ENCODE data around the gene AGBL1.

DNA sequence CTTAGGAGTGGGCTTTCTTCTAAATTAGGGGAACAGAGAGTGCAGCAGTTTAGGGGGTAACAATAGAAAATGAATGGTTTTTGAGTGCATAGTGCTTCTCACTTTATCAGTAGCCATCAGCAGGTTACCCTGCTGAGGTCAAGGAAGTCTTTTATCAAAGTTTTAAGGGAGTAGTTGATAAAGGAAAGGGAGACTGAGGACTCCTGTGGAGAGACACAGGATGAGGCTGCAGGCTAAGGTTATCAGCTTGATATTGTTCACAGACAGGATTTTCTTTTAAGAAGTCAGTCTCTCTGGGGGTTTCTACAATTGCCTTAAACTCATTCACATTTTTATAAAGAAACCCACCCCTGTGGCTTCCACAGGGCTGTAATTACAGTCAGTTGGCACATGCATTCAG is 205.0 kb downstream of the AGBL1 start:
- TF ChIP-seq, protein P1, sequence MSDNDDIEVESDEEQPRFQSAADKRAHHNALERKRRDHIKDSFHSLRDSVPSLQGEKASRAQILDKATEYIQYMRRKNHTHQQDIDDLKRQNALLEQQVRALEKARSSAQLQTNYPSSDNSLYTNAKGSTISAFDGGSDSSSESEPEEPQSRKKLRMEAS (IDR thresholded peaks at IDR 0.05): no peak
- TF ChIP-seq CTCF (IDR thresholded peaks at IDR 0.05; ENCODE audit: low read depth, low read length, missing input control): no peak
- TF ChIP-seq ZBTB33 (IDR thresholded peaks at IDR 0.05): no peak
